ENCODE measurements around the gene OR2AG1. TPM values are rescaled to one million over a fixed set of nuclear protein-coding genes. Genes with fewer than 3 reads are reported as not detected.
"Not testable (repeated sequence)": the region's sequence is repeated elsewhere in the genome, so short reads cannot be mapped to it uniquely, and the experiment has no call there.

The OR2AG1 gene
- polyA plus RNA-seq, 1 of the 3 experiments (the other 2 are of a cell fraction): not detected

DNA sequence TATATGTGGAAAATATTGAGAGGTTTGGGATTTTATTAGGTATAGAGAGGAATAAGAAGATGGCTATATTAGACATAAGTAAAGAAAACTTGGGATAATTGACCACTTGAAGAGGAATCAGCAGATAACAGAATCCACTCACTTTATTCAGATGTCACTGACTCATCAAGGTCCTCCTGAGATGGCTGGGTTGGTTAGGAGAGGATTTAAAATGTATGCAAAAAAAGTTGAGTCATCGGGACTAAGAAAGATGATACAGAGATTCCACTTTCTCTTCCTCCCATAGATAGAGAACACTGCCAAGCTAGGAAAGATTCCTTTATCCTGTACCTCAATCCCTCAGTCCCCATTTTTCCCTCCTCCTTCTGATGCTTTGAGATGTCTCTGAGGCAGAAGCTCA lies 16.6 kb downstream of the OR2AG1 start, which contains the start of gene OR6A2:
OR6A2 (minus strand) TSS at position 288 of the 400 bp plus-strand sequence. CDS start 3,981 bp downstream, outside the sequence.
- no peaks in the 10 kb centered on the region for H3F3A ChIP-seq (replicated peaks; ENCODE audit: insufficient read depth)
- no peaks in the 10 kb centered on the region for H3K79me2 ChIP-seq (ENCODE audit: insufficient read depth)
- no peaks in the 10 kb centered on the region for H3K9me3 ChIP-seq
- no peak for TF ChIP-seq TAF1 (IDR thresholded peaks at IDR 0.05; ENCODE audit: borderline replicate concordance, low read depth, low read length)
- TF ChIP-seq, protein P1, sequence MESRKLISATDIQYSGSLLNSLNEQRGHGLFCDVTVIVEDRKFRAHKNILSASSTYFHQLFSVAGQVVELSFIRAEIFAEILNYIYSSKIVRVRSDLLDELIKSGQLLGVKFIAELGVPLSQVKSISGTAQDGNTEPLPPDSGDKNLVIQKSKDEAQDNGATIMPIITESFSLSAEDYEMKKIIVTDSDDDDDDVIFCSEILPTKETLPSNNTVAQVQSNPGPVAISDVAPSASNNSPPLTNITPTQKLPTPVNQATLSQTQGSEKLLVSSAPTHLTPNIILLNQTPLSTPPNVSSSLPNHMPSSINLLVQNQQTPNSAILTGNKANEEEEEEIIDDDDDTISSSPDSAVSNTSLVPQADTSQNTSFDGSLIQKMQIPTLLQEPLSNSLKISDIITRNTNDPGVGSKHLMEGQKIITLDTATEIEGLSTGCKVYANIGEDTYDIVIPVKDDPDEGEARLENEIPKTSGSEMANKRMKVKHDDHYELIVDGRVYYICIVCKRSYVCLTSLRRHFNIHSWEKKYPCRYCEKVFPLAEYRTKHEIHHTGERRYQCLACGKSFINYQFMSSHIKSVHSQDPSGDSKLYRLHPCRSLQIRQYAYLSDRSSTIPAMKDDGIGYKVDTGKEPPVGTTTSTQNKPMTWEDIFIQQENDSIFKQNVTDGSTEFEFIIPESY (IDR thresholded peaks at IDR 0.05; ENCODE audit: borderline replicate concordance, low read depth): no peak
- TF ChIP-seq RXRA (IDR thresholded peaks at IDR 0.05; ENCODE audit: borderline replicate concordance, low read depth): no peak
- no peak for TF ChIP-seq NFIC (IDR thresholded peaks at IDR 0.05; ENCODE audit: borderline replicate concordance)
- H3K4me3 ChIP-seq (ENCODE audit: low read depth in 2 of 2, low read length in 1 of 2): no peak within 1 kb of the TSS
- no peaks in the 10 kb centered on the region for H3K36me3 ChIP-seq (replicated peaks in 1 of 2; ENCODE audit: control insufficient read depth in 1 of 2, insufficient read depth in 2 of 2, low read length in 1 of 2)
- 0% methylated on average over 1 of the region's 1 CpG for WGBS (ENCODE audit: low lambda C conversion rate)
- no peak for DNase-seq
- H2AFZ ChIP-seq (ENCODE audit: low read depth): no peak within 1 kb of the TSS
- POLR2A ChIA-PET: no interaction called here
- H3K4me2 ChIP-seq: no peak within 1 kb of the TSS
- H3K4me1 ChIP-seq (ENCODE audit: control insufficient read depth in 1 of 2, insufficient read depth in 2 of 2, low read depth in 1 of 2, low read length in 1 of 2): no peaks in the 10 kb centered on the region
- H4K20me1 ChIP-seq (ENCODE audit: insufficient read depth): no peaks in the 10 kb centered on the region
- CTCF ChIA-PET: no interaction called here
- H3K27me3 ChIP-seq (ENCODE audit: insufficient read depth): no peaks in the 10 kb centered on the region; the same call in 1 of the 2 replicates
- no peak within 1 kb of the TSS for H3K9ac ChIP-seq
- H3K9me2 ChIP-seq: no peaks in the 10 kb centered on the region
- no peak within 1 kb of the TSS for H3K27ac ChIP-seq (ENCODE audit: low read depth in 2 of 2, low read length in 1 of 2)

DNA sequence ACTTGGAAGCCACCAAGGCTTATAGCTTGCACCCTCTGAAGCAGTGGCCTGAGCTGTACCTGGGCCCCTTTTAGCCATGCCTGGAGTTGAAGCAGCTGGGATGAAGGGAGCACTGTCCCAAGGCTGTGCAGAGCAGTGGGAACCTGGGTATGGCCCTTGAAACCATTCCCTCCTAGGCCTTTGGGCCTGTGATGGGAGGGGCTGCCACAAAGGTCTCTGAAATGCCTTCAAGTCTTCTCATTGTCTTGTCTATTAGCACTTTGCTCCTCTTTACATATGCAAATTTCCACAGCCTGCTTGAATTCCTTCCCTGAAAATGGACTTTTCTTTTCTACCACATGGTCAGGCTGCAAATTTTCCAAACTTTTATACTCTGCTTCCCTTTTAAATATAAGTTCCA lies 18.3 kb downstream of the OR2AG1 start:
- H3K36me3 ChIP-seq (replicated peaks in 1 of 2; ENCODE audit: control insufficient read depth in 1 of 2, insufficient read depth in 2 of 2, low read length in 1 of 2); H3K27me3 ChIP-seq (ENCODE audit: insufficient read depth); H4K20me1 ChIP-seq (ENCODE audit: insufficient read depth); H3K4me2 ChIP-seq; H3K9me3 ChIP-seq; H3K79me2 ChIP-seq (ENCODE audit: insufficient read depth); H3K9ac ChIP-seq; H2AFZ ChIP-seq (ENCODE audit: low read depth); H3F3A ChIP-seq (replicated peaks; ENCODE audit: insufficient read depth); POLR2A ChIA-PET; H3K4me3 ChIP-seq (ENCODE audit: low read depth in 2 of 2, low read length in 1 of 2); H3K27ac ChIP-seq (ENCODE audit: low read depth in 2 of 2, low read length in 1 of 2); H3K4me1 ChIP-seq (ENCODE audit: control insufficient read depth in 1 of 2, insufficient read depth in 2 of 2, low read depth in 1 of 2, low read length in 1 of 2); DNase-seq; H3K9me2 ChIP-seq: not testable (repeated sequence)
- CTCF ChIA-PET: interaction anchor here (1.9 kb wide), 1 partner anchor 11 kb away, joined by 7 read pairs; no protein-coding TSS in a partner anchor

DNA sequence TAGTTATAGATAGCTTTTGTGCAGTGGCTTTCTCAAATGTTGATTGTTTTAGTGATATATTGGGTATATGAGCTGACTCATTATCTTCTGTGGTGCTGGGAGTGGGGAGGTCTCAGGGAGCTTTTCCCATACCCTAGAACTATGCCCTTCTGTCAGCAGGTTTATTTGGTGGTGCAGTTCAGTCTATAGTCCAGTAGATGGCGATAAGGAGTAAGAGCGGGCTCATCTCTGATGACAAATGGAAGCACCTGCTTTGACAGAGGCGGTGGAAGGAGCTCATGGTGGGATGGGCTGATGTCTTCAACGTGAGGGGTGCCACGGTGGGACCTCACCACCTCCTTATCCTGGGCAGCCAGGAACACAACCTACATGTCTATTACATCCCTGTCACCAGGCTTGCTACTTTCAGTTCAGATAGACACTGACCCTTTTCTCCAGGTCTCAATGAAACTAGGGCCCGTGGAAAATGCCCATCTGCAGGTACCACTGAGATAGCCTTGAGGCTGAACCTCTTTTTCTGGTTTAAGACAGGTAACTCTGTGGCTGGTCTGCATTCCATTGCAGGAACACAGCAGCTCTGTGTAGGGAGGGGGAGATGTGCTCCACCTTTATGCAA lies 29.7 kb downstream of the OR2AG1 start:
- Histone ChIP-seq H3K4me1 (ENCODE audit: control insufficient read depth in 1 of 2, insufficient read depth in 2 of 2, low read depth in 1 of 2, low read length in 1 of 2) (no peaks in the 10 kb centered on the region), H3K79me2 (ENCODE audit: insufficient read depth) (no peaks in the 10 kb centered on the region), H3F3A (replicated peaks; ENCODE audit: insufficient read depth) (no peaks in the 10 kb centered on the region), H3K36me3 (replicated peaks in 1 of 2; ENCODE audit: control insufficient read depth in 1 of 2, insufficient read depth in 2 of 2, low read length in 1 of 2) (no peaks in the 10 kb centered on the region), H3K9me2 (no peaks in the 10 kb centered on the region), H3K27ac (ENCODE audit: low read depth in 2 of 2, low read length in 1 of 2) (no peak overlapping the region), H3K27me3 (ENCODE audit: insufficient read depth) (no peaks in the 10 kb centered on the region), H3K9me3 (no peaks in the 10 kb centered on the region), H3K9ac (no peak overlapping the region), H4K20me1 (ENCODE audit: insufficient read depth) (no peaks in the 10 kb centered on the region), H3K4me3 (ENCODE audit: low read depth in 2 of 2, low read length in 1 of 2) (no peak overlapping the region; a peak in 1 of 4 replicates), H2AFZ (ENCODE audit: low read depth) (no peak overlapping the region), H3K4me2 (no peak overlapping the region)
- TF ChIP-seq MEF2A (IDR thresholded peaks at IDR 0.05; ENCODE audit: borderline replicate concordance, low read depth) (no peak), SMC3 (IDR thresholded peaks at IDR 0.05; ENCODE audit: low read depth, low read length) (peak; percentile 41; the same call in 1 of the 2 replicates), FOSL2 (IDR thresholded peaks at IDR 0.05; ENCODE audit: borderline replicate concordance, low read depth) (no peak), CTCF (IDR thresholded peaks at IDR 0.05) (peak; percentile 88), RAD21 (IDR thresholded peaks at IDR 0.05; ENCODE audit: low read length) (peak; percentile 51)
- TF ChIP-seq, protein P2, sequence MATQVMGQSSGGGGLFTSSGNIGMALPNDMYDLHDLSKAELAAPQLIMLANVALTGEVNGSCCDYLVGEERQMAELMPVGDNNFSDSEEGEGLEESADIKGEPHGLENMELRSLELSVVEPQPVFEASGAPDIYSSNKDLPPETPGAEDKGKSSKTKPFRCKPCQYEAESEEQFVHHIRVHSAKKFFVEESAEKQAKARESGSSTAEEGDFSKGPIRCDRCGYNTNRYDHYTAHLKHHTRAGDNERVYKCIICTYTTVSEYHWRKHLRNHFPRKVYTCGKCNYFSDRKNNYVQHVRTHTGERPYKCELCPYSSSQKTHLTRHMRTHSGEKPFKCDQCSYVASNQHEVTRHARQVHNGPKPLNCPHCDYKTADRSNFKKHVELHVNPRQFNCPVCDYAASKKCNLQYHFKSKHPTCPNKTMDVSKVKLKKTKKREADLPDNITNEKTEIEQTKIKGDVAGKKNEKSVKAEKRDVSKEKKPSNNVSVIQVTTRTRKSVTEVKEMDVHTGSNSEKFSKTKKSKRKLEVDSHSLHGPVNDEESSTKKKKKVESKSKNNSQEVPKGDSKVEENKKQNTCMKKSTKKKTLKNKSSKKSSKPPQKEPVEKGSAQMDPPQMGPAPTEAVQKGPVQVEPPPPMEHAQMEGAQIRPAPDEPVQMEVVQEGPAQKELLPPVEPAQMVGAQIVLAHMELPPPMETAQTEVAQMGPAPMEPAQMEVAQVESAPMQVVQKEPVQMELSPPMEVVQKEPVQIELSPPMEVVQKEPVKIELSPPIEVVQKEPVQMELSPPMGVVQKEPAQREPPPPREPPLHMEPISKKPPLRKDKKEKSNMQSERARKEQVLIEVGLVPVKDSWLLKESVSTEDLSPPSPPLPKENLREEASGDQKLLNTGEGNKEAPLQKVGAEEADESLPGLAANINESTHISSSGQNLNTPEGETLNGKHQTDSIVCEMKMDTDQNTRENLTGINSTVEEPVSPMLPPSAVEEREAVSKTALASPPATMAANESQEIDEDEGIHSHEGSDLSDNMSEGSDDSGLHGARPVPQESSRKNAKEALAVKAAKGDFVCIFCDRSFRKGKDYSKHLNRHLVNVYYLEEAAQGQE (IDR thresholded peaks at IDR 0.05; ENCODE audit: low read depth, low read length): no peak
- ChIA-PET POLR2A (interaction anchor here (0.6 kb wide), 1 partner anchor 11 kb away, joined by 3 read pairs; no protein-coding TSS in a partner anchor), CTCF (interaction anchor here (0.6 to 2.0 kb wide), 34 partner anchors 9 to 1547 kb away, joined by 3 to 15 read pairs (median 4); no protein-coding TSS in a partner anchor)
- WGBS (ENCODE audit: low lambda C conversion rate): 8% methylated on average over 5 of the region's 6 CpGs
- DNase-seq: peak; percentile 57
